Cardiac muscle cell (in vitro differentiated cells and primary cell): ENCODE measurements around the gene BCAS3. TPM values are rescaled to one million over a fixed set of nuclear protein-coding genes. Genes with fewer than 3 reads are reported as not detected.

ENCODE experiments used
- polyA plus RNA-seq: library from polyadenylated mRNA; unstranded; fragments of >200 nt; fragmentation: Nextera tagmentation; extraction: Ambion mirVana; gene quantifications from 2 replicates; pipeline ENCODE4 v1.2.1, GENCODE V29; 2016
- total RNA-seq: library from RNA; depleted of rRNA; stranded (reverse); fragments of >200 nt; gene quantifications from 2 replicates; pipeline ENCODE4 v1.2.3, GENCODE V29; 2016

BCAS3 gene
- total and polyA plus RNA-seq, 2 experiments from 2014 or later: 36.5 to 39.6 TPM

Other genes with a start within 250 kb of the BCAS3 start
- 22.5 and 22.9 TPM in 2 replicates for gene APPBP2, start 151.6 kb upstream of the BCAS3 start, total RNA-seq
- 30.9 and 40.1 TPM in 2 replicates for gene APPBP2, start 151.6 kb upstream of the BCAS3 start, polyA plus RNA-seq
- gene PPM1D, start 77.7 kb upstream of the BCAS3 start, total RNA-seq: 15.8 and 16.3 TPM in 2 replicates
- 7.7 and 8.1 TPM in 2 replicates for gene PPM1D, start 77.7 kb upstream of the BCAS3 start, polyA plus RNA-seq